HG02763 (cell line): Measurements from ENCODE around the gene SOX6.
"Not testable (repeated sequence)": the region's sequence is repeated elsewhere in the genome, so short reads cannot be mapped to it uniquely, and the experiment has no call there.

ENCODE experiments used
- ATAC-seq: cut with Tn5 transposase; IDR thresholded peaks from one replicate; pipeline ENCODE4 v1.9.1; 2021; ENCODE audit warnings: mild to moderate bottlenecking, moderate library complexity; ENCODE audit not compliant: unreplicated experiment

SOX6 gene

GRCh38 chr11:16111690-16112089 lies 244.7 kb downstream of the SOX6 start:
- no peak for ATAC-seq

DNA sequence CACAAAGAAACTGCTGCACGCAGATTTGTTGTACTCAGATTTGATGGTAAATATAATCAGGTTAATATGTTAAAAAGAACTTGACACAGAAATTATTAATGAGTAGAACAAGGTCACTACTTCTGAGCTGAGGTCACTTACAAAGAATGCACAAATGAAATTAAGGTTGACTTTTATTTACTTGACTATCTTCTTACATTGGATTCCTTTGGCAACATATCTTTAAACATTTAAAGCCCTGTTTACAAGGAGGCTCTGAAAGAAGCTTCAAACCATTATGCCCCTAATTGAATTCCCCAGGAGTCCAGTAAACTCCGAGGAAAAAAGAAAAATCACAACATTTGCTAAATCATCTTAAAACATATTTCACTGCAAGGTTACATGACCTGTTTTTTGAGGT lies 245.5 kb downstream of the SOX6 start:
- ATAC-seq: no peak

DNA sequence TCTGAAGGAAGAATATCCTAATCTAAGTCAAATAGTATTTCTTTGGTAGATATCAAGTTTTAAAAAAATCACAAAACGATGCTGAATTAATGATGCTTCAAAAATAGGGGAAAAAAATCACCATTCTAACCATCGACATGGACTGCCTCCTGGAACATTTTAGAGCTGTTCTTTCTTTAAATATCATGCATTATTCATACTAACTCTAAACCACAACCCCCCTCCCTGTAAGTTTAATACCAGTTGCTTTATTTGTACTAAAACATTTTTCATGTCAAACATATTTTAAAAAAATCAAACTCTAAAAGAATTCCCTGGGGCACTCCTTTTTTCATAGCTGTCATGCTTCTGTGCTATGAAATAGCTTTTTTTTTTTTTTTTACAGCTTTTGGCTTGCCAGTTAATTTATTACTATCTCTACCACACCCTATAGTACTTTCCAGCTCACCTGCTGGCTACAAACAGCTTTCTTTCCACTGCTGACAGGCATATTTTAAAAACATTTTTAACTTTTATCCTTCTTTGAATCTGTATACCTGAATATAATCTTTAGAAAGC lies 256.9 kb downstream of the SOX6 start:
- no peak for ATAC-seq

GRCh38 chr11:16098526-16099205 lies 257.7 kb downstream of the SOX6 start:
- ATAC-seq: no peak

DNA sequence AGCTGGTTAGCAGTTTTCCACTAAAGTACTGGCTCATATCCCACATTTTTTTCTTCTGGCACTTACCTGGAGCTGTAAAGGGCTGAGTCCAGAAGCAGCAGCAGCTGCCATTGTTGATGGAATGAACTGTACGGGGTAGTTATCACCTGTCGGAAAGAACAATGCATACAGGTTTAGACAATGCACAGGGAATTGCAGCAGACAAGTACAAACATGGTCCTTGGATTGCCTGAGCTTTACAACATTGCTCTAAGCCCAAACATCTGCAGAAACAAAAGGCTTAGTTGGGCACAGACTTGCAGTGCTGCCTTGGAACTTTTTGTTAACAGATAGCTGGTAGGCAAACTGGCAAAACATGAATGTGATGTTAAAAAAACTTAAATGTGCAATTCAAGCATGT lies 258.8 kb downstream of the SOX6 start:
- ATAC-seq: no peak

- no peak for ATAC-seq
Measured at GRCh38 chr11:16096336-16096735, 260.0 kb downstream of the SOX6 start.

DNA sequence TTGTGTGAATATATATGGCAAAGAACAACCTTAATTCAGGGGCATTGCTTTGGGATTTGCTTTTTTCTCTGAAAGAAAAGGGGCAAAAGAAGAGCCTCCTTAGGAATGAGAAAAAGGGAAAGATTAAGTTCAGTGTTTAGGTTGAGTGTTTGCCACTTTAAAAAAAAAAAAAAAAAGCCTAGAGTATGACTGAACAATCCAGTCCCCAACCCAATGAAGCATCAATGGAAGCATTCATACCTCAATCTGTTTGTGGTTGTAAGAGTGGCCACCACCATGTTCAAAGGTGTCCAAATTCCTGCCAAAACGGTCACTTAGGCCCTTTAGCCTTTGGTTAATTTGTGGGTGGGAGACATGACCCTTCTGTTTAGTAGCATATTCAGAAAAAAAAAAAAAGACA lies 260.6 kb downstream of the SOX6 start:
- no peak for ATAC-seq

DNA sequence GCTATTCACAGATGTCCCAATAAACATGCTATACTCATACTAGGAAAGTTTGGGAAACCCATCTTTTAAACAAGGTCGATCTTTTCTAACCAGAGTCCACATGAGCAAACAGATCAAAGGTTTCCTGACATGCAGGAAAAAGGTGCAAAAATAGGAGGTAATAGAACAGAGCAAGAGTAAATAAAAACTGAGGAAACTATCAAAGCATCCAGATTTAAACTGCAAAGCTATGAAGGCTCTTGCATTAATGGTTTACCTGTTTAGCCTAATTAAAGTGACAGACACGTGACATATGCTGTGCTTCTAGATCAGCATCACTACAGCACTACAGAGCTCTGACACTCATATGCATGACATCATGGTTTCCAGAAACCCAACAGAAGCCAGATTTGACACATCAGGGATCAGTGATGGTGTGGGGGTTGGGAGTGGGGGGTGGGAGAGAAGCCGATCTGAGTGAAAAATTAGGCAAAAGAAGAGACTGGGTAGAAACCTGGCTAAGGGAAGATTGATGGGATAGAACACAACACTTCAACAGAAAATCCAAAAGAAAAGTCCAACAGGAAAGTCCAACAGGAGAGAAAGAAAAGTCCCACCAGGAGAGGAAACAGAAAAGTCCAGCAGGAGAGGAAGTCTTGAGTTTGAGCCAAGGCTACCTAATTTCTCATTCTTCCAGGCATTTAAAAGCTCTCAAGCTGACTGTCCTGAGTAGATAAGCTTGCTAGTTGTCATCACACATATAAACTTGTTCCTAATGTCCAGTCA lies 262.3 kb downstream of the SOX6 start:
- no peak for ATAC-seq

GRCh38 chr11:16091862-16092261 lies 264.5 kb downstream of the SOX6 start:
- no peak for ATAC-seq

DNA sequence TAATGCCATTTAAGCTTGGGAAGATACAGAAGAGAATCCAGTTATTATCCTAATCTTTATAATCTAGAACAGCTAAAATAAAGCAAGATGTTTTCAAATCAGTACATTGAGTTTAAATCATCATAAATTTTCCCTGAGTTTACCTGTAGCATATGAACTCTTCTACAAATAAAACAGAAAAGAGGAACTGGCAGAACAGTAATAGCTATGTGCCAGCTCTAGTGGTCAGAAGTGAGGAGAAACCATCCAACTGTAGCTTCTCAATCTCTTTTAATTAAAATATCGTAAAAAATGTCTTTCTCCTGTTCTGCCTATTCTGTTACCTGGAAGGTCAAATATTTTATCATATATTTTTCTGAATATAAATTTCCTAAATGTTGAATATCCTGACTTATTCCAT lies 266.9 kb downstream of the SOX6 start:
- ATAC-seq: no peak

GRCh38 chr11:16088774-16089173 lies 267.6 kb downstream of the SOX6 start:
- no peak for ATAC-seq

GRCh38 chr11:16087886-16088285 lies 268.5 kb downstream of the SOX6 start:
- ATAC-seq: no peak

GRCh38 chr11:16086229-16086819 lies 270.0 kb downstream of the SOX6 start:
- ATAC-seq: no peak

DNA sequence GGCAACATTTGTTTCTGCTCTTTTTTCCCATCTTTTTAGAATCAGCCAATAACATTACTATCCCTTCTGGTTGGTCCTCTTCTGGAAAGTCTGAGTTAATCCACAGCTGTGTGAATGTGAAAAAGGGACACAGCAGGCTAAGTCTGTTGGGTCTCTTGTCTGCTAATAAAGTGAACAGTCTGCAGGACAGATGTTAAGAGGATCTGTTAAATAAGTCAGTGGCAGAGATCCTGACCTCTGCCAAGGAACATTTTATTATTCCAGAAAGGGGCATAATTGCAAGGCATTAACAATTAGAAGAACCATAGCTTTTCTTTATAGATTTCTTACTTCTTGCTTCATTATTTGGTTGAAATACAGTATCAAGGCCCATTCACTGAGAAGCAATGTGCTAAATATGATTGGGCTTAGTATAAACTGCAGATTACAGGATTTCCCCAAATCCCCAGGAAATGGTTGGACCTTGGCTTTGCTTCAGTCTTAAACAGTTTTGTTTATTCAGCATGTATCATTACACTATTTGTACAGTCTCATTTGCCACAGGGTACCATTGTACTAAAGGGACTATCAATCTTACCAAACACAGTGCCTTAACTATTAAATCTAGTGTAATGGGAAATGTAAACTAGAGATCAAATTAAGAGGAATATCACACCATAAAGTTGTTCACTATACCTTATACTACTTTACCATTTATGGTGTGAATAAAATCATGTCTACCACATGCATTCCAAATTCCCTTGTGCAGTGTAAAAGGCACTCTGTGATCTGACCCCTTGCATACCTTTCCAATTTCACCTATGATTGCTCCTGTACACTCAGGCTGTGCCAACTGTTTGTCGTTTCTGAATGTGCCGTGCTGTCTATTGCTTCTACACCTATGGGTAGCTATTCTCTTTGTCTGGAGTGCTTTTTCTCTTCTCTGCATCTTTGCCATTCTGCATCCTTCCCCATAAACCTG lies 274.0 kb downstream of the SOX6 start:
- no peak for ATAC-seq

DNA sequence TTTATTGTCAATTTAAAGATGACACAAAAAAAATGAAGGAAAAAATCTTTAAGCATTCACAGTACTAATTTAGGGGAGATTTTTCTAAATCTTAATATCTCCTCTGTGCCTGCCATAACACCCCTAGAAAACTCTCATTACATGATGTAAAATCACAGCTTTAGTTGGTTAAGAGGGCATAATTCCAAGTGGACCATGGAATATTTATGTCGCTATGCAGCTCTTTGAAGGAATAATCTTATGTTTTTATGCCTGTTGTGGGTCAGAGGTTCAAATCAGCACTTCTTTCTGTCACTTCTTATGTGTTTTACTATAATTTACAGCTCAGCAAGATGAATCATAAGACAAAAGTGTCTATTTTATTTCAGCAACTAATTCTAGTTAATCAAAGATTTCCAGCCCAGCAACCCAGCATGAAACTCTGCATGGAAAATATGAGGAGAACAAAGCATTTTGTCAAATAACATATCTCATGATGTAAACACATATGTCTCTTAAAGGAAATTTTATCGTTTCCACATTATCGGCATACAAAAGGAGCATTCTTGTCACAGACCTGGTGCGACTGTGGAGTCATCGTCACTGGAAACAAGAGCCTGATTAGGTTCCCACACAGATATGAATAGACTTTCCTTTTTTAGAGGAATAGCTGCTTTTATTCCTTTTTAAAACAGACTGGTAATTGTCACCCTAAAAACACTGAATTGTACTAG lies 274.8 kb downstream of the SOX6 start:
- no peak for ATAC-seq

GRCh38 chr11:16080688-16081381 lies 275.5 kb downstream of the SOX6 start:
- no peak for ATAC-seq

- ATAC-seq: no peak
Measured at GRCh38 chr11:16078936-16079335, 277.4 kb downstream of the SOX6 start.

GRCh38 chr11:16070573-16070972 lies 285.8 kb downstream of the SOX6 start:
- no peak for ATAC-seq

- not testable (repeated sequence) for ATAC-seq
Measured at GRCh38 chr11:16067268-16067667, 289.1 kb downstream of the SOX6 start.
